ENCODE data around the gene MX1.

Gene MX1

DNA sequence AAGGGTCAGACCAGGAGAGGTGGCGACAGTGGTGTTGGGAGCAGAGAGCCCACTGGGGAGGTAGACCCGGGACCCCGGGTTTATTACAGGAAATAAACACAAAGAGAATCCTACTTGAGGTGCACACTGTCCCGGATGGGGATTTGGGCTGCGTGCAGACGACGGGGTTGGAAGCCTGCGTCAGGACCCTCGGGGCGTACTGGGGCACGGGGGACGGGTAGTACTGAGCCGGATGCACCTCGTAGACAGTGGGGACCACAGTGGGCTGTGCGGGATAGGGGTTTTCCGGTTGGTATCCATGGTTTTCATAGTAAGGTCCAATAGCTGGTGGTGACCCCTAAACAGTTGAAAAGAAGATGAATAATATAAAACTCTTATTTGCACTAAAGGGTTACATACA, 68.2 kb downstream of the MX1 start:
- no peak for DNase-seq

DNA sequence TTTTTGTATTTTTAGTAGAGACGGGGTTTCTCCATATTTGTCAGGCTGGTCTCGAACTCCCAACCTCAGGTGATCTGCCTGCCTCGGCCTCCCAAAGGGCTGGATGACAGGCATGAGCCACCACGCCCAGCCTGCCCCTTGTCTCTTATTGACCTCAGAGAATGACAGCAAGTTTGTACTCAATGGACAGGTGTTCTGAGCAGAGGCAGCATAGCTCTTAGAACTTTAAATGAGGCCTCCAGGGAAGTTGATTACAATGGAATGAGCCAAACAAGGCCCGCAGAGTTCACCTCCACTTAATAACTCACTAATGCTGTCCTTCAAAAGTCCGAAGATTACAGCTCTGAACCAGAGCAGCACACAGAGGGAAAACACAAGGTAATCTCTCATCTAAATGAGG, 71.0 kb downstream of the MX1 start:
- no peak for DNase-seq

DNA sequence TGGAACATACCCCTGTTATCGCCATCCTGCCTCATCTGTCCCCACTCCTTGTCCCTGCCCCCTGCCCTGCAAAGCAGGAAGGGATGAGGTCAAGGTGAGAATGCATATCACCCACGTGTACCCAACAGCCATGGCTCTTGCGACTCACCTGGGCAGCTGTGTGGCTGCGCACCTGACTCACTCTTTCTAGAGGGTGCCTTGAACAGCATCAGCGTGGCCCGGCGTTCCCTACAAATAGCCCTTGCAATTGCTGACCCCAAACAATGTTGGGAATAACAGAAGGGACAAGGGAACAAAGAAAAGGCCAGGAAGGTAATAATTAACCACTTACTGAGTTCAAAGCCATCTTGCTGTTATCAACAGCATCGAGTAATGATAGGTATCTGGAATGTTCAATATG, 71.7 kb downstream of the MX1 start:
- DNase-seq: no peak

DNA sequence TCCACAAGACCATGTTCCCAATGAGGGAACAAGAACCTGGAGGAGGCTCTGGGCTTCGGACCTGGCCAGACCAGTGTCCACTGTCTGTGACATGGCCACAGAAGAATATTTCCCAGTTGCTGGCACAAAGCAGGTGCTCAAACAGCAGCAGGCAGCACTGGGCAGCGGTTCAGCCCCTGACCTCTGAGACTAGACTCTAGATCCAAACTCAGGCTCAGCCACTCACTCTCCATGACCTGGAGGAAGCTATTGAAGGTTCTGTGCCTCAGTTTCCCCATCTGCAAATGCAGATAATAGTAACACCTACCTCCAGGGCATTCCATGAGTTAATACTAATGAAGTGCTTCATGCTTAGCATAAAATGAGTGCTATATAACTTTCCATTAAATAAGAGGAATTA, 73.9 kb downstream of the MX1 start:
- DNase-seq: no peak

DNA sequence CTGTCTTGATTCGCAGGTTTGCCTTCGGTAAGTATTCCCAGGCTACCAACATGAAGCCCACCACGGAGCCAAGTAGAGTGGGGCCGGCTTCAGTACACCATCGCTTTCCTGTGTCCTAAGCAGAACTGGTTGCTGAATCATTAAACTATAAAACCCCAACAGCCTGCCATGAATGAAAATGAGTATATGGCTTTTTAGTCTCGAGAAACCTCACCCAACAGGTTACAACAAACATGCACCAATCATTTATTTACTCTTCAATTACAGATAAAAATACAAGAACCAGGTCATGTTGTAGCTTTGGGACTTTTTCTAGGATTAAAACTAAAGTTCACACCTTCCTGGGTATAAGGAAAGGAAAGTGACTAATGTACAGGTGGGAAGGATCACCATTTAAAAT, 74.3 kb downstream of the MX1 start:
- DNase-seq: no peak

DNA sequence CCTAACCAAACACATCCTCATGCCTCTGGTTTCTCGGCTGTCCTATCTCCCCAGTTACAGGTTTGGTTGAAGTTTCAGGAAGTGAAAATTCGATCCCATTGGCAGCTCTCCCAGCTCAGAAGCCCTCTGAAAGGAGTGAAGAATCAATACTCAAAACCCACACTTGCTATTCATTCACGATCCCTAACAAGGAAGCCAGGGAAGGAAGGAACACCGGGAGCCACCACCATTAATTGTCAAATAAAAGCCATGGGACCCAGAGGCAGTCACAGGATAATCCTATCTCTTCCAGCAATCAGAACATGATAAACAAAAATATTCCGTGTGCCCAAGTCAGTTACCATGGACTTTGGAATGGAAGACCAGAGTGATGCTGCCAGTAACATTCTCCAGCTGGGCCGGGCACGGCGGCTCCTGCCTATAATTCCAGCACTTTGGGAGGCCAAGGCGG, 74.9 kb downstream of the MX1 start:
- DNase-seq: no peak

DNA sequence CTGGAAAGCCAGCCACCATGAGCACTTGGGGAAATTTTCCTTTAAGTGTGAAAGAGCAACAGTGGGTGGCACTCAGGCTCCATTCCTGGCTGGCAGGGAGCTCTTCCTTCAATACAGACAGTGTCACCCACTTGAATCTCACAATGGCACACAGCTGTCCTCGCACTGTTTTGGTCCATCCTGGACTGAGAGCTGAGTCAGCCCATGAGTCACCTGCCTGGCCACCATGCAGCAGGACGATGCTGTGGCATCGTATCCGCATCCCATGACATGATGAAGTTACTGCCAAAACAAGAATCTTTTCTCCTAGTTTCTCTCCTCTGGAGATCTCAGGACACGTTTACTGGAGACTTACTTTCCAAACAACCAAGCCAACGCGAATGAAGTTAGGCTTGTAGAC, 75.9 kb downstream of the MX1 start:
- DNase-seq: no peak

DNA sequence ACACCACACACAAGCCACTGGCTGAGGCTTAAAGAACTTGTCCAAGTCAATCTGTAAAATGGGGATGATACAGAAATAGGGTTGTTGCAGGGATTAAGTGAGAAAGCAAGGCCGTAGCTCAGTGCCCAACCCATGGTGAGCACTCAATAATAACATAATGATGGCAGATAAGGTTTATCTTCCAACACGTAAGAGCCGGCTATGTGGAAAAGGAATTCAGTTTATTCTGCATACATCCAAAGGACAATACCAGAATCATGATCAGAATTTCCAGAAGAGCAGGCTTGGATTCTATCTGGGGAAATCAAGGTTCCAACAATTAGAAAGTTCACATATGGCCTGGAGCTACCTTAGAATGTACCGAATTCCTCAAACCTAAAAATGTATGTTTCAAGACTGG, 77.3 kb downstream of the MX1 start:
- no peak for DNase-seq

DNA sequence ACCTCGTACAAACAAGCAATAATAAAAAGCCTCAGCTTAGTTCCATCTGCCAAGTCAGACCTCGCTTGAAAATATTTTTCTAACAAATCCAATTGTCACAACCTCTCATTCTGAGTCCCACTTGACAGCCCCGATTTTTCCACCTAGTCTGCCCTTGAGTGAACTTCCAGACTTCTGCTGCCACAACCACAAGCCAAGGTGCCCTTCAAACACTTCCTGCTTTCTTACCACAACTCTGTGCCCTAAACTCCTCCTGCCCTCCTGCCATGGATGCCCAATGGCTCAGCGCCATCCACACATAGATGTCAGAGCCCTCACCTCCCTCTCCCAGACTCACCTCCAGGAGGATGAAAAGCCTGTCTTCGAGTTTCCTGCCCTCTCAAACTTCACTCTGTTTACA, 78.0 kb downstream of the MX1 start:
- DNase-seq: no peak

DNA sequence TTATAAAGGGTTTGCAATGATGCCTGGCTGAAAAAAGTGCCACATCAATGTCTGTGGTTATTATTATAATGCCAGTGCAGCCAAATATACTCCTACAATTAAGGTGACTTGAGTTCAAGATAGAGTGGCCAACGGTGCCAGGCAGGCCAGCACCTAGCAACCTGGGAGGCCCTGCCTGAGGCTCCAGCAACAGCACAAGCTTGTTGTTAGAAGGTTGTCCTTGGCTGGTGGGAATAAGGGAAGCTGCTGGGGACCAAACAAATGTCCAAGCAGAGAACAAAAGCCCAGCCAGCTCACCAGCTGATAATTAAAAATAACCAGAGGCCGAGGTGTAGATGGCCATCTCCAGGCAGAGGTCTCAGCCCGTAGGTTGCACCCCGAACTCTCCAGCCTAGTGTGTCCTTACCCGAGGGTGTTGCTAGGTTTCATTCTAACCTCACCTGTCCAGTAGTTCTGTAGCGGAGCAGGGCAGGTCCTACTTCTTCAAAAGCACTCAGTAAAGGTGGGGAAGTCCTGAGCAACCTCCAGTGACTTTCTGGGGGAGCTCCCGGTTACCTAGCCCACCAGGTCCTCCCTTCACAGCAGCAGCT, 80.1 kb downstream of the MX1 start:
- no peak for DNase-seq

DNA sequence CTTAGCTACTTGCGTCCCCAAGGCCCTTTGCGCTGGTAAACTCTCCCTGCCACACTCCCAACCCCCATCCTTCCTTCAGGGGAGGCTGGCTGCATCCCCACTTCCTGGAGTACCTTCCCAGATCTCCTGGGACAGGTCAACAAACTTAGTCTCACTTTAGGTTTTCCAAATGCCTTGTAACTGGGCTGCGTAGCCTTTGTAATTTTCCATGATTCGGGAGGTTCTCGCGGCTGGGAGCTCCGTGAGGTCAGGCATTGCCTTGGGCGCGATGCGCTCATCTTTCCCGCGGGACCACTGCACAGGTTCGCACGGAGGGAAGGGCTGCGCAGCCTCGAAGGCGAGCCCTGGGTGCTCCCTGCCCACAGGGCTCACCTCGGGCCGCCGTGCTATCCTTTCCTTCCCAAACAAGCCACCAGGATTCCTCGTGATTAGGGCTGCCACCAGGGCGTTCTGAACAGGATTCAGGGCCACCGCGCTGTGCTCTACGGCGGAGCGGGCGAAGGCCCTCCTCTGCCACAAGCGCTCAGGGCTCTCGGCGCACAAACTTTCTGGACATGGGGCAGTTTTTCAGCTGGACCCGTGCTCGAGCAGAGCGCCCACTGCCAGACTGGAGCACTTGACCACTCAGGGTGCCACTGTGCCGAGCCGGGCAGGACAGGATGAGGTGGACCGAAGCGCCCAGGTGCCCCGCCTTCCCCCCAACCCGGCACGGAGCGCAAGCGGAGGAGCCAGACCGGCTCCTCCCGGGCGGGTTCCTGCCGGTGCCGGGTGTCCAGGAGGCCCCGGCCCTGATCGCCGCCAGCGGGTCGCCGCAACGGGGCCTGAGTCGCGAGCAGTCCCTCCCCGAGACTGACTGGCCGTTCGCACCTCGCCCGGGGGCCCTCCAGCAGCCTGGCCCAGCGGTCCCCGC, 80.8 kb downstream of the MX1 start:
- DNase-seq: no peak

DNA sequence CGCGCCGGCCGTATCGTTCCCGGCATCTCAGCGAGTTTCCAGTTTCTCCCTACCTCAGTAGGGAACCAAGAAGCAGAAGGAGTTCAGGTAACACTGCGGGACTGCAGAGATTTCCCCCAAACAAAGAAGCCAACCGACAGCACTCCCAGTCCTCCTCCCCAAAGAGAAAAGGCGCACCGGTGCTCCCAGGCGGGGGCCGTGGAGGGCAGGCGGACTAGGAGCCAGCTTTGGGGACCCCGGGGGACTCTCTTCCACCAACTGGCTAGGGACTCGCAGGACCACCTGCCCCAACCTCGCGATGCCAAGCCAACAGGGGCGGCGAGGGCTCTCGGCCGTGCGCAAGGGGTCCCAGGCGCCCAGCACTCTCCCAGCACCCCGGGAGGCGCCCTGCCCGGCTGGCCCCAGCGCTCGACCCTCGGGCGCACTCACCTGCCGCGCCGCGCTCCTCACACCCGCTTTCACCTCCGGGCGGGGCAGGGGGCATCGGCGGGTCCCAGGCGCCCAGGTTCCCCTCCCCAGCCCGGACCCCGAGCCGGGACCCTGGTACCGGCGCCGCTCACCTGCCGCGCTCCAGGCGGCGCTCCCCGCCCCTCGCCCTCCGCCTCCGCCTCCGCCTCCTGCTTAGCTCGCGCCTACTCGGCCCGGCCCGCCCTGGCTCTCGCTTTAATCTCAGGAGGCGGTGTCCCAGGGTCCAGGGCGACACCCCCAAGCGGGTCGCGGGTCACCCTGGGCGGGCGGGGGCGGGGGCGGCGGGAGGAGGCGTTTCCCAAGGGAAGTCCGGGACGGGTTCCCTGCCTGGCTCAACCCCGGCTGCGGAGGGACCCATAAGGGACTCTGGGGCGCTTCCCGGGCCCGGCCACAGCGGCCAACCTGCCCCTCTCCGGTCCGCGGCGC, 81.7 kb downstream of the MX1 start, which contains the start of gene TMPRSS2:
Gene TMPRSS2, minus strand, starts transcription at position 638 of the 894 bp plus-strand sequence. CDS start 10,025 bp downstream, outside the sequence.
- DNase-seq: no peak

DNA sequence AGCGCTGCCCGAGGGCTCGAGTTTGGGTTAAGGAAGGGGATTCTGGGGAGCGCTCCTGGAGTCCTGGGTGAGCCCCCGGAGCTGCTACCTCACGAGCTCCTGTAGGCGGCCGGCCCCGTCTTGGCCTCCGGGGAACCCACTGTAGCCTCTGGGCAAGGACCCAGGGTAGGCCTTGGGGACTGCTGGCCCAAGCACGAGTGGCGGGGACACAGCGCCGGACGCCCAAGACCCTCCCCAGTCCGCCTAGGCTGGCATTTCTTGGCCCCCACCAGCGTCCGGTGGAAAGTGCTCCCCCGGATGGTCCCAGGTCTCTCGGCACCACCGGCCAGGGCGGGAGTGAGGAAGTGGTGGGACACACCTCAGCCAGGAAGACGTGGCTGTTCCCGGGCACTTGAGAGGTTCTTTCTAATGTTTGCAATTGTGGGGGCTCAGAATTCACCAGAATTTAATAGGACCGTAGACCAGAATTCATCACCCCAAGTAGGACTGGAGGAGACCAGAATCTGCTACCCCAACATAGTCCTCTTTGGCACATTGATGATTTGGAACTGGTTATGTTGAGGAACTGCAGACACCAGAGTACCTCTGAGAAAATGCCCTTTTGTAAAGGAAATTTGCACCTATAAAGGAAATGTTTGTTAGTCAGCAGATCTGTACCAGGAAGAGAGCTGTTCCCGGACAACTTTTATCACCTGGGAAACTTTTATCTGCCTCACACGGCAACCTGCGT, 82.5 kb downstream of the MX1 start:
- no peak for DNase-seq
